Body of pancreas (tissue), 4 donors: ENCODE measurements around the gene CABP1. TPM values are rescaled to one million over a fixed set of nuclear protein-coding genes. Genes with fewer than 3 reads are reported as not detected.

Experiments
- ATAC-seq: fragments of 150-250 bp; one replicate; pipeline ENCODE4 v1.9.1; 2016
- DNase-seq, 4 donors: peaks; one replicate each; pipeline ENCODE4 v3.0.0-alpha.2; 2019
- H3K27ac ChIP-seq, 4 donors: fragments of 200-600 bp; sonication (generic); 1 replicate in 3 of 4; 2 replicates in 1 of 4; pipeline versions ENCODE4 v1.5.1 to v1.6.1; 2016 to 2019; ENCODE audit warnings: mild to moderate bottlenecking in 1 of 4, mixed read lengths in 1 of 4, moderate library complexity in 1 of 4
- H3K27me3 ChIP-seq, 2 donors: fragments of 200-600 bp; sonication (generic); one replicate each; pipeline ENCODE4 v1.6.0; 2016; ENCODE audit warnings: mild to moderate bottlenecking in 1 of 2
- H3K36me3 ChIP-seq, 2 donors: fragments of 200-600 bp; sonication (generic); replicated peaks in 1 of 2; 2 replicates each; pipeline ENCODE4 v1.5.1; 2016; ENCODE audit warnings: low read depth in 2 of 2; ENCODE audit not compliant: insufficient read depth in 1 of 2
- H3K4me1 ChIP-seq: fragments of 200-600 bp; sonication (generic); one replicate; pipeline ENCODE4 v1.6.0; 2016
- H3K4me3 ChIP-seq, 2 donors: fragments of 200-600 bp; sonication (generic); 1 replicate in 1 of 2; 2 replicates in 1 of 2; pipeline ENCODE4 v1.5.1; 2016 to 2019
- H3K9me3 ChIP-seq, 3 donors: fragments of 200-600 bp; sonication (generic); 1 replicate in 2 of 3; 2 replicates in 1 of 3; pipeline ENCODE4 v1.5.1; 2016
- POLR2A ChIP-seq, 3 donors: fragments of 450-650 bp; IDR thresholded peaks; one replicate each; pipeline ENCODE4 v1.6.1; 2016; ENCODE audit warnings: antibody characterized with exemption in 3 of 3, mild to moderate bottlenecking in 2 of 3
- WGBS, 2 donors: methylation state at CpG; one replicate each; pipeline ENCODE4 v1.1.5; 2017; 5-methylcytosine and 5-hydroxymethylcytosine counted together
- intact Hi-C: fragments of 100-400 bp; cut with DNase I; formaldehyde crosslinking; loops from one replicate; pipeline ENCODE4 v1.15.1; 2023
- total RNA-seq, 2 donors: library from RNA; depleted of rRNA; stranded (reverse); fragments of >200 nt; gene quantifications; one replicate each; pipeline ENCODE4 v1.1.0, GENCODE V29; 2016
- TF ChIP-seq, protein P1 (sequence below), 7 experiments: fragments of 450-650 bp in 4 of 7; fragments of 200-600 bp in 3 of 7; sonication (generic) in 3 of 7; IDR thresholded peaks; one replicate each; pipeline ENCODE4 v1.5.1; 2016 to 2019; ENCODE audit warnings: antibody characterized with exemption in 7 of 7

CABP1 gene
- total RNA-seq, 2 donors from 2014 or later: 0.33 to 1.0 TPM

DNA sequence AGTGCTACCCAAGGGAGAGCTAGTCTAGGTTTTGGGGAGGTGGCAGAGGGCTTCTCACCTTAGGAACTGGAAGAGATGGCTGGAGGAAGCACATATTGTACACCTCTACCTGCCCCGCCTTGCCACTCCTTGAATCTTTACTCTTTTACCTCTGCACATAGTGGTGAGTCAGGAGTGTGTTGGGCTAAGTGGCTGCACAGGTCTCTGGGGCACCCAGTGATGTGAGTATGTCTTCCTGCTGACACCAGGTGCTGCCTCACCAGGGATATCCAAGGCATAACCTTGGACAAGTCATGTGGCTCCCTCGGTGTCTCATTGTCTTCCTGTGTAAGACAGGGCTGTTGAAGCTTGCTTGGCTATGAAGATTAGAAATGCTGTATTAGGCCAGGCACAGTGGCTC, 19.8 kb upstream of the CABP1 start:
- no peaks in the 10 kb centered on the region for H3K36me3 ChIP-seq

DNA sequence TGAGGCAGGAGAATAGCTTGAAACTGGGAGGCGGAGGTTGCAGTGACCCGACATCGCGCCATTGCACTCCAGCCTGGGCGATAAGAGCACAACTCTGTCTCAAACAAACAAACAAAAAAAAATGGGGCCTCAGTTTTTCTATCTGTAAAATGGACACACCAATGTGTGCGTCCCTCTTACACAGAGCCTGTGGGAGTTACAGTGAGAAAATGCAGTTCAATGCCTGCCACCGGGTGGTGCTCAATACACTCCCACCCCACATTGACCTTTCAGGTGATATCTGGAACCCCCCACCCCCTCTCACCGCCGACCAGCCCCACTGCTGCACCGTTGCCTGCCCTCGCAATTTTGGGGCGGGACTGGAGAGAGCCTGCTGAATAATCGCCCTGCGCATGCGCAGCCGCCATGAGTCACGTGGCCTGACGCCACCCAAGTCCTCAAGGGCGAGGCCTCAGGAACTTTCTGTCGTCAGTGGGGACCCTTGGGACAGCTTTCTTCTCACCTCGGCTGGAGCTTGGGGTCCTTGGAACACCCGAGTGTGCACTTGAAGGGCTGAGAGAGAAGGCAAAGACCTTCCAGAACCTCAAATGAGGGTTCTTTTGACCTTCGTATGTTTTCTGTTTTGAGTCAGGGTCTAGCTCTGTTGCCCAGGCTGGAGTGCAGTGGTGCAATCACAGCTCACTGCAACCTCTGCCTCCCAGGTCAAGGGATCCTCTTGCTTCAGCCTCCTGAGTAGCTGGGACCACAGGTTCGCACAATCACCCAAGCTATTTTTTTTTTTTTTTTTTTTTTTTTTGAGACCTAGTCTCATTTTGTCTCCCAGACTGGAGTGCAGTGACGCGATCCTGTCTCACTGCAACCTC, 14.6 kb upstream of the CABP1 start:
- peak in 1 of 4 donors; percentile 33 for DNase-seq
- peak; percentile 15 for ATAC-seq
- H3K27ac ChIP-seq: no peak overlapping the region
- H3K4me1 ChIP-seq: no peaks in the 10 kb centered on the region
- no peak for TF ChIP-seq POLR2A (IDR thresholded peaks at IDR 0.05)
- TF ChIP-seq, protein P1, sequence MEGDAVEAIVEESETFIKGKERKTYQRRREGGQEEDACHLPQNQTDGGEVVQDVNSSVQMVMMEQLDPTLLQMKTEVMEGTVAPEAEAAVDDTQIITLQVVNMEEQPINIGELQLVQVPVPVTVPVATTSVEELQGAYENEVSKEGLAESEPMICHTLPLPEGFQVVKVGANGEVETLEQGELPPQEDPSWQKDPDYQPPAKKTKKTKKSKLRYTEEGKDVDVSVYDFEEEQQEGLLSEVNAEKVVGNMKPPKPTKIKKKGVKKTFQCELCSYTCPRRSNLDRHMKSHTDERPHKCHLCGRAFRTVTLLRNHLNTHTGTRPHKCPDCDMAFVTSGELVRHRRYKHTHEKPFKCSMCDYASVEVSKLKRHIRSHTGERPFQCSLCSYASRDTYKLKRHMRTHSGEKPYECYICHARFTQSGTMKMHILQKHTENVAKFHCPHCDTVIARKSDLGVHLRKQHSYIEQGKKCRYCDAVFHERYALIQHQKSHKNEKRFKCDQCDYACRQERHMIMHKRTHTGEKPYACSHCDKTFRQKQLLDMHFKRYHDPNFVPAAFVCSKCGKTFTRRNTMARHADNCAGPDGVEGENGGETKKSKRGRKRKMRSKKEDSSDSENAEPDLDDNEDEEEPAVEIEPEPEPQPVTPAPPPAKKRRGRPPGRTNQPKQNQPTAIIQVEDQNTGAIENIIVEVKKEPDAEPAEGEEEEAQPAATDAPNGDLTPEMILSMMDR (IDR thresholded peaks at IDR 0.05): no peak
- H3K27me3 ChIP-seq: no peaks in the 10 kb centered on the region
- H3K9me3 ChIP-seq: no peaks in the 10 kb centered on the region
- WGBS, 2 donors: 56 to 76% methylated on average over 26 of the region's 26 CpGs
- intact Hi-C loops: no loop called here
- no peaks in the 10 kb centered on the region for H3K36me3 ChIP-seq
- H3K4me3 ChIP-seq: no peak overlapping the region

More for the DNA sequence above, 19.8 kb upstream of the CABP1 start:
- Histone ChIP-seq H3K9me3 (no peaks in the 10 kb centered on the region), H3K4me3 (no peak overlapping the region), H3K27ac (no peak overlapping the region), H3K4me1 (no peaks in the 10 kb centered on the region), H3K27me3 (no peaks in the 10 kb centered on the region)
- no peak for DNase-seq
- TF ChIP-seq POLR2A (IDR thresholded peaks at IDR 0.05): no peak
- TF ChIP-seq, protein P1 (IDR thresholded peaks at IDR 0.05): no peak
- 73 to 100% methylated on average over 1 to 2 of the region's 2 CpGs for WGBS, 2 donors
- no peak for ATAC-seq
- intact Hi-C loops: no loop called here

DNA sequence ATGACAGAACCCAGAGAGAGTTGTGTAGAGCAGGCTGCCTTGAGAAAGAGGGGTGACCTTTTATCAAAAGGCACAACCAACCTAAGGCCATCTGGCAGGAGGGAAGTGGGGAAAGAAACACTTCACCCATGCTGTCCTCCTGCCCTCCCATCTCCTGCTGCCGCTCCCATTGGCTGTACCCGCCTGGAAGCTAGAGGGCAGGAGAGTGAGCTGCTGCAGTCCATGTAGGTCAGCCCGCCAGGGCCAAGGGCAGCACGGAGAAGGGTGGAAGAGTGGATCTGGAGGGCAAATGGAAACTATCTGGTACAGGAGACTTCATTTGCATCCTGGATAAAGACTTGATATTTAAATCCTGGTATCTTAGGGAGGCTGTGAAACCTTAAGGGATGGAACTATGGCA, 11.5 kb upstream of the CABP1 start:
- DNase-seq: peak in 2 of 4 donors; percentile 19 to 24
- Histone ChIP-seq H3K27me3 (no peaks in the 10 kb centered on the region), H3K4me1 (no peaks in the 10 kb centered on the region), H3K36me3 (no peaks in the 10 kb centered on the region), H3K4me3 (no peak overlapping the region), H3K9me3 (no peaks in the 10 kb centered on the region), H3K27ac (no peak overlapping the region)
- TF ChIP-seq, protein P1 (IDR thresholded peaks at IDR 0.05): peak in 2 of 7 experiments; percentile 11 to 13
- TF ChIP-seq POLR2A (IDR thresholded peaks at IDR 0.05): no peak
- ATAC-seq: no peak
- WGBS, 2 donors: 27 to 60% methylated on average over 4 of the region's 4 CpGs
- intact Hi-C loops: no loop called here

DNA sequence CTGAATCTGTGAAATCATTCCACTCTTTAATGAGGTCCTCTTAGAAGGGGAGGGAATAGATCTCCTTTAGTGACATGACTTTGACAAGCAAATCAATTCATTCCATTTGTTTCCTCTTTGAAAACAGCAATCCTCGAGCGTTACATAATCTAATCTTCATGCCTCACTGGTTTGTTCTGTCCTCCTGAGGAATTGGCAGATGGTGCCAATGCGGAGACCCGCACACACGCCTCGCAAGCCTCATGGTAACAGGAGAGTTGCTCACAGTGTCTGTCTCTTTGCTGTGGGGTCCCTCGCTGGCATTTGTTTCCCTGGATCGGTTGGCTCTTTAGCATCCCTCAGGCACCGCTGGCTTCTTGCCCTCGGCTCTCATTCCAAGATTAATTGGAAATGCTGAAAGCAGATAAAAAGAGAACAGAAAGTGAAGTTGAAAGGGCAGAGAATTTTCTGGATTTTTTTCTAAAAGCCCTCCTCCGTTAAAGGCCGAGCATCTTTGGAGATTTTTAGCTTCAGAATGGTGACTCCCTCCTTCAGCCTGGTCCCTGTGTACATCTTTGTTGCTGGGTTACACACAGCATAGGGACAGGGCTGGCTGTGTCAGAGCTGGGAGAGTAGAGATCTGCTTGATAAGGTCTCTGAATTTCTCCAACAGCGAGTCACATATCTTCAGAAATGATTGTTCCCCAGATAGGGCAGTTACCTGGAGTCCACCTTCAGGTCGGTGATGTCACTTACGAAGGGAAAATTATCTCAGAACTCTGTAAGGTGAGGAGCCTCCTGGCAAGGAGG, 10.1 kb upstream of the CABP1 start:
- Histone ChIP-seq H3K27ac (no peak overlapping the region), H3K27me3 (no peaks in the 10 kb centered on the region), H3K36me3 (no peaks in the 10 kb centered on the region), H3K4me1 (no peaks in the 10 kb centered on the region), H3K4me3 (no peak overlapping the region), H3K9me3 (no peaks in the 10 kb centered on the region)
- 34 to 44% methylated on average over 15 of the region's 15 CpGs for WGBS, 2 donors
- TF ChIP-seq, protein P1 (IDR thresholded peaks at IDR 0.05): no peak
- no peak for TF ChIP-seq POLR2A (IDR thresholded peaks at IDR 0.05)
- no peak for DNase-seq
- intact Hi-C loops: no loop called here
- no peak for ATAC-seq
